A204.1 (cell line): ENCODE measurements around the gene OPRD1.

ENCODE experiments used
- FAIRE-seq: peaks from 2 replicates; lab custom pipeline; 2012; peaks lifted over from hg19 to GRCh38; lab: Jason Lieb, UNC

OPRD1 gene

DNA sequence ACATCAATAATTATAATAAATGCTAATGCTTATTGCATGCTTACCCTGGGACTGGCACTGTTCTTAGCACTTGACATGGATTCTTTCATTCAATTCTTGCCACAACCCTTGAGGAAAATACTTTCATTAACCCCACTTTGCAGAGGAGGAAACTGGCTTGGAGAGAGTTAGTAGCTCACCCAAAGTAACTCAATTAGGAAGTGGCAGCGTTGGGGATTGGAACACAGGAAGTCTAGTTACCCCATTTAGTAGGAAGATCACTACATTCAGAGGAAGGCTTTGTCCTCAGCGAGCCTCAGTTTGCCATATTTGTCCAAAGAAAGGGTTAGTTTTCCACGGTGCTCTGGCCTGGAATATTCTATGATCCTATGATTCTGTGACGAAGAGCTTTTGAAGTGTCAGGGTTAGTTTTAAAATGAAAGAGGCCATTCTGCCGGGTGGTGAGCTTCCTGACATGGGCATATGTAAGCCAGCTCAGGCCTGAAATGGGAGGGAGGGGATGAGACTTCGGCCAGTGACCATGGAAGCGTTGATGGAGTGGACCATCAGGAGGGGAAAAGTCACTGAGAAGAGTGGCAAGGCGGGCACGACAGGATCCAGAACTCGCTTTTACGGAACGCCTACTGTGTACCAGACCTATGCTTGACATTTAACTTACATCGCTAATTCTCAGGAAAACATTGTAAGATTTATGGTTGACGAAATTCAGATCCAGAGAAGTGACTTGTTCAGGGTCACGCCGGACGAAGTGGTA is 74.2 kb downstream of the OPRD1 start:
- no peak for FAIRE-seq

DNA sequence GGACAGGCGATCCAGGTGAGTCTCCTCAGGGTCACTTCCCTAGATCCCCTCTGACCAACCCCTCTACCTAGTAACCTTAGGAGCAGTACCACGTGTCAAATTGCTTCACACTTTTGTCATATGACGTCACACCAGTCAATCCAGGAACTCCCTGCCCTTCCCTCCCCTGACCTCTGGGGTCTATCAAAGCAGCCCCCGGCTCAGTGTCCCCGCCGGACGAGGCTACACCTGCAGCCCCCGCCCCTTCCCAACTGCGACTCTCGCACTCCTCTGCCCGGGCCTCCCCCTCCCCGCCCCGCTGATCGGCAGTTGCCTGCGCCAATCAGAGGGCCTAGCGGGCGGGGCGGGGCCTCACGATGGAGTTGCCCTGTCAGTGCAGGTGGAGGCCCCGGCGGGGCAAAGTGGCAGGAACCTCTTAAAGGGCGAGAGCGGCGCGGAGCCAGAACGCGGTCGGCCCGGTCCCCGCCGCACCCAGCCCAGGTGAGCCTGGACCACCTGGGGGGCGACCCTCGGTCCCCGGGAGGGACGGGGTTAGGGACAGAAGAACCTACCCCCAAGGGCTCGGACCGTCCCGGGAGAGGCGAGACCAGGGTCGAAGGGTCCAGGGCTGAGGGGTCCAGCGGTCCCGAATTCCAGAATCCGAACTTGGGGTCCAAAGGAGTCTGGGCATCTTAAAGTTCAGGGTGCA is 74.9 kb downstream of the OPRD1 start:
- FAIRE-seq, result no peak

DNA sequence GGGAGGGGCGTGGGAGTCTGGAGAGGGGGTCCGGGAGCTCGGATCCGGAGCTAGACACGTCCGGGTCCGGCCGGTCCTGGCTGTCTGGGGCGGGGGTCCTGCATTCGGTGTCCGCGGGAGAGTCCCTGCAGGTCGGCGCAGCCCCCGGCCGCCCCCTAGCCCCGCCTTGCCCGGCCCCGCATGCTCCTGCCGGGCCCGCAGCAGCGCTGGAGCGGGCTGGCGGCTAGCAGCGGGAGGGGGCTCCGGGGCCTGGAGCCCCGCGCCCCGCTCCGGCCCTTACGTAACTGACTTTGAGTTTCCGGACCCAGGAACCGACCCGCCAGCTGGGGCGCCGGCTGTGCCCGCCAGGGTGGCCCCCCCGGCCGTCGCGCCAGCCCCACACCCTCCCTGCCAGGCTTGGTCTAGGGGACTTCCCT is 75.5 kb downstream of the OPRD1 start:
- FAIRE-seq, result no peak

DNA sequence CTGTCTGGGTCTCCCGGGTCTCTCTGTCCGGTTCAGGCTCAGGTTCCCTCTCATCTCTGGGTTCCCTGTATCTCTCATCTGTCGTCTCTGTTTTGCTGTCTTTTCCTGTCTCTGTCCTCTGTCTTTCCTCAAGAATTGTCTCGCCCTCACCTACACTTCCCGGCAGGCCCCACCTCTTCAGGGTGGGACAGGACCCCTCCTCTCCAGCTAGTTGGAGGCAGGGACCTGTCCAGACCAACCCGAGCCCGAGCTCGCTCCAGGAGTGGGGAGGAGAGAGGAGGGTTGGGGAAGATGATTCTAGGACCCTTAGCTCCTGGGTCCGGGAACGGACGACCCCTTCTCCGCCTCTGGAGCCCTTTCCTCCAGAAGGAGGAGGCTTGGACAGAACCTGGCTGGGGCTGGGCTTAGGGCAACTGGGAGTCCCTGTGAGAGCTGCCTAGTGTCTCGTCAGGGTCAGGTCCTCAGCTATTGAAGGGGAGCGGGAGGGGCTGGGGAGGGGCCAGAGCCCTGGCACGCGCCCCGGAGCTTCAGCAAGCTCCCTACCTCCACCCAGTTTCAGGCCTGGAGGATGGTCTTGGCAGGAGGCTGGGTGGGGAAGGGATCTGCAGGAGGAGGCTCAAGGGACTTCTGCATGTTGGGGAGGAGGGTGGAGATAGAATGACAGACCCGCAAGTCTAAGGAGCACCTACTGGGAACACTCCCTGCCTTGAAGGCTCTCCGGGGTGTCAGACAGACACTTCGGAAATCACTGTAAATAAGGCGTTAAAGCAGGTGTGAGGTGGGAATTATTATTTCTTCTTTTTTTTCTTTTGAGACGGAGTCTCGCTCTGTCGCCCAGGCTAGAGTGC is 76.1 kb downstream of the OPRD1 start:
- no peak for FAIRE-seq

DNA sequence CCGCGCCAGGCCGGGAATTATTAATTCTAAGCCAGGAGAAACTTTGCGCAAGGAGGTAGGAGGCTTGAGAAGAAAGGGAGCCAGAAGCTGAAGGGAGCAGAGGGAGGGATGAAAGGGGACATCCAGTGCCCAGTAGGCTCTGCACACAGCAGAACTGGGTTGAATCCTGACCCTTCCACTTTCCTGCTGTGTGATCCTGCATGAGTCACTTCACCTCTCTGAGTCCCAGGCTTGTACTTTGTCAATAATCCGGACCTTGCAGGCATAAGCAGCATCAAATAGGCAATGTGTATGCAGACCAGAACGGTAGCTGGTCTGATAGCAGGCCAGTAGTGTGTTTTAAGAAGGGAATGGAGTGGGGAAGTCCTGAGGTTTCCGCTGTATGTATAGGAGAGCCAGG is 76.9 kb downstream of the OPRD1 start:
- no peak for FAIRE-seq

DNA sequence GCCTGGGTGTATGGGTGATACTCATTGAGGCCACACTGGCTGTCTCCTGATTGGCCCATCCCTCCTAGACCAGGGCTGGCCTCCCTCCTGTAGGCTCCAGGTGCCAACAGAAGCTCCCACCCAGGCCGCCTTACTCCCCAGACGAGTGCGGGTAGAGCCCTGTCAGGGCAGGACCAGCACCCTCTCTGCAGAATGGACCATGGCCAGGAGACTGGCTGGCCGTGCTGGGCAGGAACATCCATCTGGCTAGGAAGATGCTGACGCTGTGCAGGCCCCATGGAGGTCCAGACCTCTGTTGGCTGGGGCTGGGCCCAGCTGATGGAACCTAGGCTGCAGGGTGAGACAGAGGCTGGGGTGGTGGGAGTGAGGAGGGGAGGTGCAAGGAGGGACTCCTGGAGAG is 77.4 kb downstream of the OPRD1 start:
- FAIRE-seq, result no peak

DNA sequence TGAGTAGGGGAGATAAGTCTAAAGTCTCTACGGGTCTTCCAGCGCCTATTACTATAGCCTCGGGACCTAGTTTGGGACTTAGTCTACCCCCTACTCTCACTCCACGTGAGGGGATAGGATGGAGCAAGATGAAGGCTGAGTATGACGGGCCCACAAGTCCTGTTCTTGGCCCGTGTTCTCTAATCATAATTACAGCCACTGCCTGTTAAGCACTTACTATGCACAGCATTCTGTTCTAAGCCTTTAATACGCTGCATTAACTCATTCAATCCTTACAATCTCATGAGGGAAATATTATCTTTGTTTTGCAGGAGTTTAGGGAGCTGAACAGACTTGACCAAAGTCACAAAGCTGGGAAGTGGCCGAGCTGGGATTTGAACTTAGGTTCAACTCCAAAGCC is 78.5 kb downstream of the OPRD1 start:
- FAIRE-seq, result no peak

DNA sequence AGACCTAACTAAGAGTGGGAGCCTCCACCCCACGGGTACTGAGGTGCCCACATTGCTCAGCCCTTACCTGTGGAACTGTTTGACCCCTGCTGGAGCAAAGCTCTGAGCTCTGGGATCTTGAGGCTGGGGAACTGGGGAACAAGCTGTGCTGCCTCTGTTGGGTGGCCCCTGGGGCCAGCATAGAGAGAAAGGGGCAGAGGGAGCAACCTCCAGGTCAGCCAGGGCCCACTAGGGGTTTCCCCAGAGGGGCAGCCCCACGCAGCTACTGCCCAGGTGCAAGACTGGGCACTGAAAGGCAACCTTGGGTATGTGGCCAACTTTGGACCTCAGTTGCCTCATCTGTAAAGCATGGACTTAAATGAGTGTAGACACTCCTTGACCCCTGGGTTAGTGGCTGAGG is 78.9 kb downstream of the OPRD1 start:
- FAIRE-seq, result no peak

DNA sequence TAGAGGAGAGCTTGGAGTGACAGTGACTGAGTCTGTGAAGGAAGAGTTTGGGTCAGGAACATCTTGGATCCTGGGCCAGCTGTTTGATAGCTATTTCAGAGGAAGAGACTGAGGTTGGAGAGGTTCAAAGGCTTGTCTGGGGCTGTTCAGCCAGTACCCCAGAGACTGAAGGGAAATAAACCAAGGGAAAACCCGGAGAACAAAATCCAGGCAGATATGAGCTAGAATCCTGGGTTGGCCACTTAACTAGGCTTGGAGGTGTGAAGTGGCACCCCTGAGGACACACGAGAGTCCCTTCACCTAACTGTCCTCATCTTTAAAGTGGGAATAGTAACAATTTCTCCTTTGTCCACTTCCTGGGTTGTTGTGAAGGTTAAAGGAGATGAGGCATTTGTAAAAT is 79.3 kb downstream of the OPRD1 start:
- FAIRE-seq, result no peak

DNA sequence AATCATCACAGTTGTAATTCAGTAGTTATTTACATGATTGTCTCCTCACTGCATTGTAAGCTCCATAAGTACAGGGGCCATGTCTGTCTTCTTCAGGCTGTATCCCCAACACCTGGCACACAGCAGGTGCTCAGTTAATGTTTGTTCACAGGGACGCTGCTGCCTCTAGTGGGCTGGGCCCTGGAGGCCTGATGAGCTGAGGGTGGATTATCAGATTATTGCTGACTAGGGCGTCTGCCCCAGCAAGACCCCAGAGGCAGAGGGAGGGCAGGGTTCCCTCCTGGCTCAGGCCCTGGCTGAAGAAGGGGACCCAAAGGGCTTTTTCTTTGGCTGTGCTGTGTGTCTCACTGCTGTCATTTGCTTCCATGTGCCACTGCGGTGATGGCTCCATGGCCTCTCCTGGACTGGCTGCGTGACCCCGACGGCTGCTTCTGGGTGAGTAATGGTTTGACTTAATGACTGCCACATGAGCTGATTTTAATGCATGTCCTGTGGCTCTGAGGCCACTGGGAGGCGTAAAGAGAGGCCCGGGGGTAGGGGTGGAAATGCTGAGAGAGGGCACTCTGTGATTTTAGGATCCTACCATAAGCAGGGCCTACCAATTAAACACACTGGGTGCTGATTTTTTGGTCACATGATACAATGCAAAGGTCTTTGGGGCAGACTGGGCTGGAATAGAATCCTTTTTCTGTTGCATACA is 81.6 kb downstream of the OPRD1 start:
- no peak for FAIRE-seq

DNA sequence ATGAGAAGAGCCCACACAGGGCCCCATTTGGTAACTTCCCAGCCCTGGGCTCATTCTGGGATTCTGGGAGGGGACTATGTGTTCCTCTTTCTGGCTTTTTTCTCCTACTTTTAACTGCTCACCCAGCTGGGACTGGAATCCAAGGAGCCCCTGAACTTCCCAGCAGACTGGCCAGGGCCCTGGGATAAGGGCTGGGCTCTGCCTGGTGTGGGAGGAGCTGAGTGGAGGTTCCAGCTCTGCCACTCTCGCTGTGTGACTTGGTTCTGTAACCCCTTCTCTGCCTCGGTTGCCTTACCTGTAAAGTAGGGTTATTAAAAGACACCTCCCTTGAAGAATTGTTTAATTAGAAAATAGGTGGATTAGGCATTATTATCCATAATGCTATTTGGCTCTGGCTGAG is 82.8 kb downstream of the OPRD1 start:
- FAIRE-seq, result no peak

DNA sequence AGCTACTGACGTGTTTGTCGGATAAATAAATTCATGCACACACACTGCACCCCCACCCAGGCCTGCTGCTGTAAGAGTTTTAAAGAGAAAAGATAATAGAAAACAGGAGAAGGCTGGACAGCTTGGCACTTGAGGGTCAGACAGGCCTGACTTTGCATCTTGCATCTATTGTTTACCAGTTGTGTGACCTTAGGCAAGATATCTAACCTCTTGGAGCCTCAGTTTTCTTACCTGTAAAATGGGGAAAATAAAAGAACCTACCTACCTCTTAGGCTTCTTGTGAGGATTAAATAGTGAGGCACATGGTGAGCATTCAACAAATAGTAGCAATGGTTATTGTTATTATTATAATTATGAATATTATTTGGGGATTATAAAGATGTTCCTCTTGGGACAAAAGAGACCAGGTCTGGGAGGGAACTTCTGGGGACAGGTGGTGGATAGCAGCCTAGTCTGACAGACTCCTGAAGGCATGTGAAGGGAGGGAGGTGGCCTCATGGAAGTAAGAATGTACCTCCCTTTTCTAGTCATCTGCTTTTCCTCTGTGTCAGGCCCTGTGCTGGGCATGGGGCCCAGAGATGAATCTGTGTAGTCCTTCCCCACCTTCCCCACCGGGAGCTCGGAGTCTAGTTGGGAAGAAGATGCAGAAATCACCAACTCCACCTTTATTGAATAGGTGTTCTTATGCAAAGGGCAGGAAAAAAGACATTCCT is 84.1 kb downstream of the OPRD1 start:
- no peak for FAIRE-seq

DNA sequence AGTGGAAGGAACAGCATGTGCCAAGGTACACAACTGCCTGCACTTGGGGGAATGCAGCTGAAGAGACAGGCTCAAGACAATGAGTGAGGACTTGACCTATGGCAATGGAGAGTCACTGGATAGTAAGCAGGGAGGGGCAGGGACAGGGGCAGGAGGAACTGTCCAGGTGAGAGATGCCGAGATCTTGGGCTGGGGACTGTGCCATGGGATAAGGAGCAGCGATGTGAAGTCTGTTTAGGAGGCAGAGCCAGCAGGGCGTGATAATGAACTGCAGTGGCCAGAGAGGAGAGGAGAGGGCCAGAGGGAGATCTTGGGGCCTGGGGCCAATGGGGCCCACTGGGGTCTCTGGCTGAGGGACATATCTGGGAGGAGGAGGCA is 84.6 kb downstream of the OPRD1 start:
- FAIRE-seq, result no peak

DNA sequence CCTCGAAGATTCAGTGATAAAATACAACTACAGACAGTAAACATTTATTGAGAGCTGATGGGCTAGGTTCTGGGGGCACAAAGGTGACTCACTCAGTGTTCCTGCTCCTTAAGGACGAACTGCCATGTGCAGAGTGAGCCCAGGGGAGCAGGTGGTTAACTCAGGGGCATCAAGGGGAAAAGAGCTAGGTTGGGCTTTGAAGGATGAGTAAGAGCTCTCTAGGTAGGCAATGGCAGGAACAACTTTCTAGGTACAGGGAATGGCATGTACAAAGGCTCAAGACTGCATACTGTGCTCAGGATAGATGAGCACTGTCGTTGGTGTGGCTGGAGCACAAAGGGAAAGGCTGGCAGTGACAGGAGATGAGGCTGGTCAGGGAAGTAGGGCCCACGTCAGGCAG is 85.8 kb downstream of the OPRD1 start:
- no peak for FAIRE-seq

DNA sequence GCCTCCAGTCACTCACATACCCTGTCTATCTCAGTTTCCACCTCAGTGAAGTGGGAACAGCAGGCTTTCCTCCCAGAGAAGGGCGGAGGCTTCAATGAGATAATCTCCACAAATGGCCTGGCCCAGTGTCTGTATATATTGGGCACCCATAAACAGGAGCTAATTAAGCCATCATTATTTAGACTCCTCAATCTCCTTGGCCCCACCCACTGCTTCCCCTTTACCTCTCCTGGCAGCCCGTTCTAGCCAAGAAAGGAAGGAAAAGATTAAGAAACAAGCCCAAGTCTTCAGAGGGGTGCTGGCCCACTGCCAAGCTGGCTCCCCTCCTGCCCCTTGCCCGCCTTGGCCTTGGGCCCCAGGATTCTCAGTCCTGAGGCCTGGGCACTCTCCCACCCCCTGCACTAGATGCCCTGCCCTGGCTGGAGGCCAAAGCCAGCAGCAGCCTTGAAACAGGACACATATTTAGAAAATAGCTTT is 86.5 kb downstream of the OPRD1 start:
- no peak for FAIRE-seq

DNA sequence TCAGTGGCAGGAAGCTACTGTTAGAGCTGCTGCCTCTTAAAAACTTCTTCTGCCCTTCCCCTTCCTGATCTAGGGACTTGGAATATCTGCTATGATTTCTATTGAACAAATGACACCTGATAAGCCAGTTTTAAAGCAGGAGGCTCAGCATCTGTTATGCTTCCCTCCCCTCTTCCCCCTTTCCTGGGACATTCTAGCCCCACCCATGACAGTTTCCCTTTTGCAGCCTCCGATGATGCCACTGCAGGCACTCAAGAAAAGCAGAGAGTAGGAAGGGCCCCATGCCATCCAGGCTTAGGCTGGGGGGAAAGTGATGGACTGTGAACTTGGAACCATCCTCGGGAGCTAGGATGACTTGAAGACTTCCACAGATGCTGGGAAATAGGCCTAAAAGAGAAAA is 87.3 kb downstream of the OPRD1 start:
- FAIRE-seq, result no peak

DNA sequence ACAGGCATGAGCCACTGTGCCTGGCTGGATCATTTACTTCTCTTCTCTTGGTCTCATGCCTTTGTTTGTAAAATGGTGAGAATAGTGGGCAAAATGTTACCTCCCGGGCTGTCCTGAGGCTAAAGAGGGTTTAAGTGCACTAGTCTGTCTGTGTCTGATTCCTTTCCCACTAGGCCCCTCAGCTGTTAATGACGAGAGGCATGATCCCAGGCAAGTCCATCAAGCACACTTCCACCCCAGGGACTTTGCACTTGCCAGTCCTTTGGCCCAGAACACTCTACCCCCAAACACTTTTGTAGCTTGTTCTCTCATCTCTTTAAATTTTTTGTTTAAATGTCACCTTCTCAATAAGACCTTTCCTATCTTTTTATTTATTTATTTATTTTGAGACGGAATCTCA is 88.6 kb downstream of the OPRD1 start:
- FAIRE-seq, result no peak

DNA sequence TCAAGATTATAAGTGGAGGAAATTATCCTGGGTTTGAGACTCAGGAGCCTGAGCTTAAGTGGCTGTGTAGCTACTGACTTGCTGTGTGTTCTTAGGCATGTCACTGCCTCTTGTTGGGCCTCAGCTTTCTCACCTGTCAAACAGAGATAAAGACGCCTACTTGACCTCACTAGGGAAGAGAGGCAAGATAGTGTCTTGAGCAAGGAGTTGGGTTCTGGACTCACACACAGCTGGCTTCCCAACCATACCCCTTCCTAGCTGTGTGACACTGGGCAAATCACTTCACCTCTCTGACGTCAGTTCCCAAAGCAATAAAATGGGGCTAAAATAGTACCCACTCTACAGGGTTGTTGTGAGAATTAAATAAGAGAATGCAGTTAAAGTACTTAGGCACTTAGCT is 90.8 kb downstream of the OPRD1 start:
- no peak for FAIRE-seq

DNA sequence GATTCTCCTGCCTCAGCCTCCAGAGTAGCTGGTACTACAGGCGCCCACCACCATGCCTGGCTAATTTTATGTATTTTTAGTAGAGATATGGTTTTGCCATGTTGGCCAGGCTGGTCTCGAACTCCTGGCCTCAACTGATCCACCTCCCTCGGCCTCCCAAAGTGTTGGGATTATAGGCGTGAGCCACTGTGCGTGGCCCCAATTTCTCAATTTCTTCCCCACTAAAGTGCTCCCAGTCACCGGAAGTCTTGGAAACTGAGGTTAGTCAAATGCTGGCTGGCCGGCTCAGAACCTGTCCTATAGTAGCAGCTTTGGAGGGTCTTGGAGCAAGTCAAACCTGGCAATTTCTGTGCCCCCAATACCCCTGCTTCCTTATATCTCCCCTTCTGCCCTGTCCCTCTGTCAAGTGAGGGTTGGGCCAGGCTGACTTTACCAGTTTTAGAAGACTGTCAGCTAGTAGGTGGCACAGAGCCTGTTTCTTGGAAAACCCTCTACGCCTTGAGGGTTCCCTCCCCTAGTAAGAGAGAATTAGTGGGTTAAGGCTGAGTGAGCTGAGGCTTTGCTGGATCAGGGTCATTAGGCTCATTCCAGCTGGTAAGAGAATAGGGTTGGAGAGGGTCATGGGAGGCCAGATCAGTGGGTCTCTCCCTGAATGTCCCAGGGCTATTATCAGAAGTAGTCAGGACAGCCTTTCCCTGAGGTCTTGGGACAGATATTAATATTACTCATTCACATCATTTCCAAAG is 94.1 kb downstream of the OPRD1 start:
- FAIRE-seq, result no peak

DNA sequence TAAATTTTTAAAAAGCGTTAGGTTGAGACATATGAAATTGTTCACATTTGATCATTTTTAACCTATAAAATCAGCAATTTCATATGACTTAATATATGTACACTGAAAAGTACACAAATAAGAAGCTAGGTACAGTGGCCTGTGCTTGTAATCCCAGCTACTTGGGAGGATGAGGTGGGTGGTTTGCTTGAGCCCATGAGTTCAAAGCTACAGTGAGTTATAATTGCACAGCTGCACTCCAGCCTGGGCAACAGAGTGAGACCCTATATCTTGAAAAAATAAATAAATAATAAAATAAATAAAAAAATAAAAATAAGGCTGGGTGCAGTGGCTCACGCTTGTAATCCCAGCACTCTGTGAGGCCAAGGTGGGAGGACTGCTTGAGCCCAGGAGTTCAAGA is 97.2 kb downstream of the OPRD1 start:
- no peak for FAIRE-seq
